ENCODE measurements around the gene LRMDA. TPM values are rescaled to one million over a fixed set of nuclear protein-coding genes. Genes with fewer than 3 reads are reported as not detected.

The LRMDA gene
- total and polyA plus RNA-seq, 2 of the 8 experiments (the other 6 are each of a cell fraction or from before 2014, with no cell fraction given), result 0.86 to 2.8 TPM

GRCh38 chr10:75502838-75503237 is 71.4 kb downstream of the LRMDA start:
- Histone ChIP-seq H2BK5ac (ENCODE audit: low read depth, low read length) (no peak overlapping the region), H3K27me3 (replicated peaks in 1 of 4; ENCODE audit: control insufficient read depth in 3 of 4, extremely low read depth in 1 of 4, insufficient read depth in 3 of 4, low read length in 3 of 4) (no peaks in the 10 kb centered on the region), H3K23me2 (ENCODE audit: low read depth, low read length) (no peaks in the 10 kb centered on the region), H3K18ac (ENCODE audit: extremely low read depth, low read length) (no peak overlapping the region), H3K79me1 (ENCODE audit: low read depth, low read length) (no peaks in the 10 kb centered on the region), H3K9ac (replicated peaks in 1 of 4; ENCODE audit: extremely low read depth in 1 of 4, low read depth in 3 of 4, low read length in 3 of 4) (no peak overlapping the region), H2BK20ac (ENCODE audit: low read length) (no peak overlapping the region), H4K91ac (replicated peaks; ENCODE audit: insufficient read length, low read length) (no peak overlapping the region), H2BK120ac (replicated peaks; ENCODE audit: low read depth, low read length) (no peak overlapping the region), H3K14ac (ENCODE audit: insufficient read length) (no peak overlapping the region), H2AFZ (ENCODE audit: low read length) (no peak overlapping the region), H2AK5ac (ENCODE audit: low read depth, low read length) (no peak overlapping the region), H3K36me3 (ENCODE audit: control insufficient read depth in 2 of 4, insufficient read depth in 4 of 4, low read length in 3 of 4) (no peaks in the 10 kb centered on the region), H4K20me1 (replicated peaks in 1 of 2; ENCODE audit: control insufficient read depth in 1 of 2, insufficient read depth in 2 of 2, low read length in 2 of 2) (no peaks in the 10 kb centered on the region), H3K4me1 (replicated peaks in 1 of 4; ENCODE audit: control insufficient read depth in 3 of 4, insufficient read depth in 4 of 4, low read length in 3 of 4) (peaks cover 0 to 4% (median 0%) of the 10 kb centered on the region in 4 experiments; a peak in 2 of 7 replicates), H4K5ac (ENCODE audit: insufficient read length, low read depth, low read length) (no peak overlapping the region), H2BK12ac (ENCODE audit: low read depth, low read length) (no peak overlapping the region), H3K23ac (ENCODE audit: insufficient read length) (no peak overlapping the region), H3K56ac (replicated peaks; ENCODE audit: insufficient read length, low read depth, low read length) (no peak overlapping the region), H3K4ac (replicated peaks; ENCODE audit: insufficient read length, low read depth, low read length) (no peak overlapping the region), H3K4me2 (ENCODE audit: insufficient read depth in 1 of 2, low read depth in 2 of 2, low read length in 2 of 2) (no peak overlapping the region), H3K9me3 (ENCODE audit: insufficient read depth in 2 of 2, low read depth in 1 of 2, low read length in 1 of 2) (no peaks in the 10 kb centered on the region), H3K27ac (ENCODE audit: low read depth, low read length) (no peak overlapping the region), H2BK15ac (ENCODE audit: low read length) (no peak overlapping the region), H3K79me2 (ENCODE audit: control insufficient read depth in 1 of 2, insufficient read depth in 2 of 2, low read length in 2 of 2) (no peaks in the 10 kb centered on the region), H3K4me3 (ENCODE audit: extremely low read depth in 1 of 4, insufficient read depth in 2 of 4, low read depth in 3 of 4, low read length in 4 of 4) (no peak overlapping the region), H4K8ac (ENCODE audit: extremely low read depth, insufficient read depth, low read length) (no peak overlapping the region)
- no peak for TF ChIP-seq KDM4A (IDR thresholded peaks at IDR 0.05; ENCODE audit: low read depth, low read length, severe bottlenecking)
- no peak for TF ChIP-seq EZH2 (IDR thresholded peaks at IDR 0.05; ENCODE audit: low read depth, low read length, severe bottlenecking)
- TF ChIP-seq SAP30 (IDR thresholded peaks at IDR 0.05; ENCODE audit: insufficient read depth, insufficient replicate concordance, low read length), result no peak
- TF ChIP-seq POU5F1 (IDR thresholded peaks at IDR 0.05; ENCODE audit: low read depth, low read length), result no peak
- TF ChIP-seq SIN3A (conservative IDR thresholded peaks at IDR 0.05 in 1 of 2, IDR thresholded peaks at IDR 0.05 in 1 of 2; ENCODE audit: low read depth in 1 of 2, low read length in 2 of 2), result no peak
- no peak for TF ChIP-seq ASH2L (IDR thresholded peaks at IDR 0.05; ENCODE audit: low read length)
- TF ChIP-seq SP1 (IDR thresholded peaks at IDR 0.05; ENCODE audit: low read depth, low read length), result no peak
- no peak for TF ChIP-seq MAFK (IDR thresholded peaks at IDR 0.05; ENCODE audit: low read depth, low read length)
- no peak for TF ChIP-seq SP4 (IDR thresholded peaks at IDR 0.05; ENCODE audit: low read length)
- TF ChIP-seq MAX (IDR thresholded peaks at IDR 0.05), result no peak
- TF ChIP-seq SP2 (IDR thresholded peaks at IDR 0.05; ENCODE audit: low read length), result no peak
- TF ChIP-seq EP300 (IDR thresholded peaks at IDR 0.05; ENCODE audit: borderline replicate concordance in 1 of 2, low read depth in 2 of 2, low read length in 2 of 2), result no peak
- no peak for TF ChIP-seq BRCA1 (IDR thresholded peaks at IDR 0.05; ENCODE audit: low read depth, low read length)
- DNase-seq (ENCODE audit: low read depth in 1 of 2, low spot score in 2 of 2) (no peak), FAIRE-seq (no peak)
- ChIA-PET POLR2A (ENCODE audit: partially characterized antibody) (no interaction called here), CTCF (ENCODE audit: partially characterized antibody) (no interaction called here)
